VCaP (cell line): ENCODE data around the gene DCHS2.
A peak's percentile ranks its signal among the peaks of the same experiment; 100 is the strongest.

Experiments
- H3K27ac ChIP-seq: fragments of 450-650 bp; 2 replicates; pipeline ENCODE4 v1.5.1; 2017
- CTCF ChIP-seq: fragments of 450-650 bp; conservative IDR thresholded peaks from 2 replicates; pipeline ENCODE4 v1.5.1; 2017; ENCODE audit warnings: mild to moderate bottlenecking, moderate library complexity

The DCHS2 gene

GRCh38 chr4:154421618-154422017 lies 70.0 kb downstream of the DCHS2 start:
- TF ChIP-seq CTCF: no peak
- H3K27ac ChIP-seq: no peak overlapping the region

- 0 out of 2 replicates have a peak overlapping the region, but pooled peaks have one; percentile 31 for H3K27ac ChIP-seq
- no peak for TF ChIP-seq CTCF
These were observed 74.3 kb downstream of the DCHS2 start for GRCh38 chr4:154417373-154417673.

GRCh38 chr4:154416190-154416547 lies 75.4 kb downstream of the DCHS2 start:
- H3K27ac ChIP-seq: peak overlapping the region; percentile 31; the same call in 1 of the 2 replicates
- TF ChIP-seq CTCF: peak; percentile 39

GRCh38 chr4:154415313-154415712 lies 76.3 kb downstream of the DCHS2 start:
- TF ChIP-seq CTCF: no peak
- H3K27ac ChIP-seq: no peak overlapping the region

- no peak overlapping the region for H3K27ac ChIP-seq
- no peak for TF ChIP-seq CTCF
These were observed 76.8 kb downstream of the DCHS2 start for GRCh38 chr4:154414796-154415195.

GRCh38 chr4:154414371-154414770 lies 77.2 kb downstream of the DCHS2 start:
- no peak overlapping the region for H3K27ac ChIP-seq
- no peak for TF ChIP-seq CTCF

- no peak overlapping the region for H3K27ac ChIP-seq
- TF ChIP-seq CTCF: no peak
These were observed 84.2 kb downstream of the DCHS2 start for GRCh38 chr4:154407443-154407842.
